NCI-H2107 (cell line): ENCODE data around the gene AP1G2.
"Not testable (repeated sequence)": the region's sequence is repeated elsewhere in the genome, so short reads cannot be mapped to it uniquely, and the experiment has no call there.

Experiments
- DNase-seq: peaks from one replicate; lab custom pipeline; 2025; lab: John Stamatoyannopoulos, UW

Gene AP1G2, protein sequence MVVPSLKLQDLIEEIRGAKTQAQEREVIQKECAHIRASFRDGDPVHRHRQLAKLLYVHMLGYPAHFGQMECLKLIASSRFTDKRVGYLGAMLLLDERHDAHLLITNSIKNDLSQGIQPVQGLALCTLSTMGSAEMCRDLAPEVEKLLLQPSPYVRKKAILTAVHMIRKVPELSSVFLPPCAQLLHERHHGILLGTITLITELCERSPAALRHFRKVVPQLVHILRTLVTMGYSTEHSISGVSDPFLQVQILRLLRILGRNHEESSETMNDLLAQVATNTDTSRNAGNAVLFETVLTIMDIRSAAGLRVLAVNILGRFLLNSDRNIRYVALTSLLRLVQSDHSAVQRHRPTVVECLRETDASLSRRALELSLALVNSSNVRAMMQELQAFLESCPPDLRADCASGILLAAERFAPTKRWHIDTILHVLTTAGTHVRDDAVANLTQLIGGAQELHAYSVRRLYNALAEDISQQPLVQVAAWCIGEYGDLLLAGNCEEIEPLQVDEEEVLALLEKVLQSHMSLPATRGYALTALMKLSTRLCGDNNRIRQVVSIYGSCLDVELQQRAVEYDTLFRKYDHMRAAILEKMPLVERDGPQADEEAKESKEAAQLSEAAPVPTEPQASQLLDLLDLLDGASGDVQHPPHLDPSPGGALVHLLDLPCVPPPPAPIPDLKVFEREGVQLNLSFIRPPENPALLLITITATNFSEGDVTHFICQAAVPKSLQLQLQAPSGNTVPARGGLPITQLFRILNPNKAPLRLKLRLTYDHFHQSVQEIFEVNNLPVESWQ

DNA sequence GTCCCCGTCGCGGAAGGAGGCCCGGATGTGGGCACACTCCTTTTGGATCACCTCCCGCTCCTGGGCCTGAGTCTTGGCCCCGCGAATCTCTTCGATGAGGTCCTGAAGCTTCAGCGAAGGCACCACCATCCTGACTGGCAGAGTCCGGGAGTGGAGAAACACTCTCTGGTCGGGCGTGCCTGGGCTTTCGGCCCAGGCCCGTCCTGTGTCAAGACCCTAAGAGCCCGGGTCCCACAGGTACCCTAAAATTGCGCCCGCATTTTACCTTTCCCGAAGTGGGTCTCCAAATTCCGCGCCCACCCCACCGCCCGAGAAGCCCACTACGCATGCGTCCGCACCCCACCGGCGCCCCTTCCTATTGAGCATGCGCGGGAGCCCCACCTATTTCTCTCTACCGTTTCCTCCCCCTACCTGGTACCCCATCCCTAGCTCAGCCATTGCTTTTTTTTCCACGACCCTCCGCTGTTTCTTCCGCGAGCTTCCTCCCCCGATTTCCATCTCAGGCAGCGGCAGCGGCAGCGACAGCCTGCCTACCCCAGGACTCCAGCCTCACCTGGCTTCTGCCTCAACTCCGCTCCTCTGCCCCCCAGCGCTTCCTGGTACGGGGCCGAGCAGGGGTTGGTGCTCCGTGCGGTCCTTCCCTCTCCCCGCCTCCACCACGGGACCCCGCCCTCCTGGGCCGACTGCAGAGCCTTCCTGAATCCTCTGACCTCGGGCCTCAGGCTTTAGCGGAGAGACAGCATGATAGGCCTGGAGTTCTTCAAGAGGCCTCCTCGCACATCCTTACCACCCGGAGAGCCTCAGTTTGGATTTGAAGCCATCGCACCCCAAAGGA, at the start of gene AP1G2:
Gene AP1G2 (minus strand): TSS at position 606 of the 835 bp plus-strand sequence. CDS start 477 bp downstream, at position 129.
- peak; percentile 82 for DNase-seq

- no peak for DNase-seq
Observed at GRCh38 chr14:23615856-23616255, 48.3 kb upstream of the AP1G2 start.

DNA sequence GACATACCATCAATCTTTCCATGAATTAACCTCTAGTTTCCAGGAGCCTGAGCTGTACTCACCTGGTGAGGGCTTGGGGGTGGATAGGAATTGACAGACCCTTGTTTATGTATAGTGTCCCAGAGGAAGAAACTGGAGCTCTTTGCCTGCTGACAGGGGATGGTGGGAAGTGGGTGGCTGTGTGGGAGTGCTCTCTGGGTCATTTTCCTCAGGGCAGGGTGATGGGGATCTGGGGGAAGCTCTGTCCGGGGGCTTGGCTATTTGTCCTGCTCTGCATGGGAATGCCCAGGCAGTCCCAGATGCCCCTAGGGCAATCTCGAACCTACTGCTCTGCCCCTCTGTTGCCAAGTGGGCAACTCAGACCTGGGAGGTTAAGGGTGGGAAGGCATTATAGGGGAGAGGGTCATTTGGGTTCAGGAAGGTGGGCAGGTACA, 46.8 kb upstream of the AP1G2 start:
- no peak for DNase-seq

GRCh38 chr14:23613242-23614070, 45.9 kb upstream of the AP1G2 start:
- DNase-seq: no peak

GRCh38 chr14:23612802-23613201, 45.2 kb upstream of the AP1G2 start:
- no peak for DNase-seq

- DNase-seq: no peak
Observed at GRCh38 chr14:23612354-23612732, 44.8 kb upstream of the AP1G2 start.

DNA sequence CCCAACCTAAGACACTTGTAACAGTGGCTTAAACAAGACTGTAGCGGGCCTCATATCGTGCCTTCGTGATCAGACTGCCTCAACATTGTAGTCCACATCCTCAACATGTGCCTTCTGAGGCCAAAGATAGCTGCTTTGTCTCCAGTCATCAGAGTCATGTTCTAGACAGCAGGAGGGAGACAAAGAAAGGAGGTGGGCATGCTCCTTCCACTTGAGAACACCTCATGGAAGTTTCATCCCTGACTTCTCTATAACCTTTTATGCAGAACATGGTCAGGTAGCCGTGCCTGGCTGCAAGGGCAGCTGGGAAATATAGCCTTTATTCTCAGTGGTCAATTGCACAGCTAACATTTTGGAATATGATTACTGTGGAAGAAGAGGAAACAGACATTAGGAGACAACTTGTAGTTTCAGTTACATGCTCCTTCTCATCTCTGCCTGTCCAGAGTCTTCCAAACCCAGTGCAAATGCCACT, 43.3 kb upstream of the AP1G2 start:
- no peak for DNase-seq

DNA sequence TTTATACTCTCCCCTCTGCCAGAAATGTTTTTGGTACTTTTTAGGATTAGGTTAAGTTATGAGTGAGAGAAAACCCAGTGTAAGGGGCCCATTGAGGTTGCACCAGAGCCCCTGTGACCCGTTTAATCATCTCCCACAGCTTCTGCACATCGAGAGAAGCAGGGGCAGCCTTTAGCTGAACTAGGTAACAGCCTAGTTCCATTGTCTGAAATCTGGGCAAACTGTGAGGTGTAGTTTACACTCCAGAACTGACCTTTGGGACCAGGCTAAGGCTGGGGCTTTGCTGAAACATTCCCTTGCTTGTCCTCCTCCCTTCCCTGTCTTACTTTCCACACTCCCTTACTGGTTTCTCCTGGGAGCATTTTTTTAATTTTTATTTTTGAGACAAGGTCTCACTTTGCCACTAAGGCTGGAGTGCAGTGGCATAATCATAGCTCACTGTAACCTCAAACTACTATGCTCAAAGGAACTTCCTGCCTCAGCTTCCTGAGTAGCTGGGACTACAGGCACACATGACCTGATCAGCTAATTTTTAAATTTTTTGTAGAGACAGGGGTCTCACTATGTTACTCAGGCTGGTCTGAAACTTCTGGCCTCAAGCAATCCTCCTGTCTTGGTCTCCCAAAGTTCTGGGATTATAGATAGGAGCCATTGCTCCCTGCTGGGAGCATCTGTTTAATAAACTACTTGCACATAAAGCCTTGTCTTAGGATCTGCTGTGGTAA, 42.7 kb upstream of the AP1G2 start:
- no peak for DNase-seq

- DNase-seq: not testable (repeated sequence)
Observed at GRCh38 chr14:23609411-23610089, 42.0 kb upstream of the AP1G2 start.

GRCh38 chr14:23609001-23609400, 41.4 kb upstream of the AP1G2 start:
- no peak for DNase-seq

- DNase-seq: no peak
Observed at GRCh38 chr14:23608454-23608853, 40.9 kb upstream of the AP1G2 start.

- no peak for DNase-seq
Observed at GRCh38 chr14:23605931-23606585, 38.5 kb upstream of the AP1G2 start.

- no peak for DNase-seq
Observed at GRCh38 chr14:23604675-23605170, 37.1 kb upstream of the AP1G2 start.

DNA sequence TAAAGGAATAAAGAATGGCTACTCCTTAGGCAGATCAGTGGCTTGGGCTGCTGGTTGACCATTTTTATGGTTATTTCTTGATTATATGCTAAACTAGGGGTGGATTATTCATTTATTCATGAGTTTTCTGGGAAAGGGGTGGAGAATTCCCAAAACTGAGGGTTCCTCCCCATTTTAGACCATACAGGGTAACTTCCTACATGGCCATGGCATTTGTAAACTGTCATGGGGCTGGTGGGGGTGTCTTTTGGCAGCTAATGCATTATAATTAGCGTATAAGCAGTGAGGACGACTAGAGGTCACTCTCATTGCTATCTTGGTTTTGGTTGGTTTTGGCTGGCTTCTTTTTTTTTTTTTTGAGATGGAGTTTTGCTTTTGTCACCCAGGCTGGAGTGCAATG, 36.6 kb upstream of the AP1G2 start:
- no peak for DNase-seq

GRCh38 chr14:23603103-23603502, 35.5 kb upstream of the AP1G2 start:
- DNase-seq: no peak

- no peak for DNase-seq
Observed at GRCh38 chr14:23602181-23603095, 34.8 kb upstream of the AP1G2 start.

DNA sequence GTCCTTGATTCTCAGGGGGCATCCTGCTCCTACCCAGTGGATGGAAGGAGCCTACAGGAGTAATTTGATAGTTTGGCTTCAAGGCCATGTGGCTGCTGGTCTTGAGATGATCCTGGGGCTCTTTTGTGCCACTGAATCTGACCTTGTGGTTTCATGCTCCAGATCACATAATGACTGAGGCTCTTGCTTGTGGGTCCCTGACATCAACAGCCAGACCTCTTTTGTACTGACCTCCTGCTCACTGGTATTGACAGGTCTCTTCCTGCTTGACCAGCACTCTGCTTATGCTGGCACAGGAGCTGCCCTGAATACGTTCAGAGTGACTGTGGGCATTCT, 34.2 kb upstream of the AP1G2 start:
- no peak for DNase-seq

DNA sequence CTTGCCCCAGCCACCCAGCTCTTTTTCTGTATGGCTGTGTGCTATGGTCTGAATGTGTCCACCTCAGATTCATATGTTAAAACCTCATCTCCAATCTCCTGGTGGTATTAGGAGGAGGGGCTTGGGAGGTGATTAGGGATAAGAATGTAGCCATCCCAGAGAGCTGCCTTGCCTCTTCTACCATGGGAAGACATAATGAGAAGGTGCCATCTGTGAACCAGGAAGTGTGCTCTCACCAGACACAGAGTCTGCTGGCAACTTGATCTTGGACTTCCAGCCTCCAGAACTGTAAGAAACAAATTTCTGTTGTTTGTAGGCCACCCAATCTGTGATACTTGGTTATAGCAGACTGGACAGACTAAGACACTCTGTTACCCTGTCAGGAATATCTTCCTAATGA, 33.8 kb upstream of the AP1G2 start:
- no peak for DNase-seq
